Activated T-helper 17 cell treated with anti-CD3 and anti-CD28 coated beads, Interleukin-2, amount 50 U/mL, for 72 hours (primary cell): Measurements from ENCODE around the gene ADPGK. TPM values are rescaled to one million over a fixed set of nuclear protein-coding genes. Genes with fewer than 3 reads are reported as not detected.
A peak's percentile ranks its signal among the peaks of the same experiment; 100 is the strongest.

ENCODE experiments used
- ATAC-seq: fragments of 150-1000 bp; cut with Tn5 transposase; replicated peaks from 2 replicates; pipeline ENCODE4 v1.10.0; 2021; ENCODE audit warnings: mild to moderate bottlenecking, moderate library complexity
- H3K27ac Mint-ChIP-seq: one replicate; pipeline ENCODE4 v1.8.0; 2022; ENCODE audit warnings: mixed read lengths
- H3K27me3 Mint-ChIP-seq: one replicate; pipeline ENCODE4 v1.8.0; 2022; ENCODE audit warnings: mixed read lengths
- H3K36me3 Mint-ChIP-seq: one replicate; pipeline ENCODE4 v1.8.0; 2022; ENCODE audit warnings: low read depth, mild to moderate bottlenecking, mixed read lengths
- H3K4me1 Mint-ChIP-seq: one replicate; pipeline ENCODE4 v1.8.0; 2022; ENCODE audit warnings: mixed read lengths
- H3K4me3 Mint-ChIP-seq: one replicate; pipeline ENCODE4 v1.8.0; 2022; ENCODE audit warnings: mild to moderate bottlenecking, mixed read lengths
- H3K9me3 Mint-ChIP-seq: one replicate; pipeline ENCODE4 v1.8.0; 2022; ENCODE audit warnings: mixed read lengths
- total RNA-seq, 2 donors: library from RNA; stranded (reverse); gene quantifications; one replicate each; pipeline ENCODE4 v1.2.3, GENCODE V29; 2022

The ADPGK gene
- total RNA-seq, 2 donors from 2014 or later = 91.4 to 112 TPM

DNA sequence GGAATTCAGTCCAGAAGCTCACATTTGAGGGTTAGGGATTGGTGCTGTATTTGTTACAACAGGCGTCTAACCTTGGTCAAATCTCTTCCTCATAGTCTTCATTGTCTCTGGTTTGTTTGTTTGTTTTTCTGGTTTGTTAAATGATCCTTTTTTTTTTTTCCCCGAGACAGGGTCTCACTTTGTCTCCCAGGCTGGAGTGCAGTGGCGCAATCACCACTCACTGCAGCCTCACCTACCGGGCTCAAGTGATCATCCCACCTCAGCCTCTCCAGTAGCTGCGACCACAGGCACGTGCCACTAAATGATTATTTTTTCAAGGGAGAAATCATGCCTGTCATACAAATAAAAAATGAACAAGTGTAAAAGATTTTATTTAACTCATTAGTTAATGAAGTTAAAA, 14.3 kb upstream of the ADPGK start:
- peaks cover 5% of the 10 kb centered on the region for H3K4me1 Mint-ChIP-seq
- no peak for ATAC-seq
- peak overlapping the region; percentile 73 for H3K27ac Mint-ChIP-seq
- no peaks in the 10 kb centered on the region for H3K27me3 Mint-ChIP-seq
- H3K36me3 Mint-ChIP-seq = no peaks in the 10 kb centered on the region
- H3K4me3 Mint-ChIP-seq = peak overlapping the region; percentile 86
- no peaks in the 10 kb centered on the region for H3K9me3 Mint-ChIP-seq

GRCh38 chr15:72797338-72797689, 13.8 kb upstream of the ADPGK start:
- Mint-ChIP-seq H3K4me1 (peaks cover 5% of the 10 kb centered on the region), H3K9me3 (no peaks in the 10 kb centered on the region), H3K27ac (peak overlapping the region; percentile 73), H3K36me3 (no peaks in the 10 kb centered on the region), H3K4me3 (peak overlapping the region; percentile 86), H3K27me3 (no peaks in the 10 kb centered on the region)
- no peak for ATAC-seq

- ATAC-seq = peak; percentile 78
- no peaks in the 10 kb centered on the region for H3K9me3 Mint-ChIP-seq
- H3K4me1 Mint-ChIP-seq = peaks cover 5% of the 10 kb centered on the region
- H3K4me3 Mint-ChIP-seq = peak overlapping the region; percentile 86
- H3K36me3 Mint-ChIP-seq = no peaks in the 10 kb centered on the region
- peak overlapping the region; percentile 89 for H3K27ac Mint-ChIP-seq
- H3K27me3 Mint-ChIP-seq = no peaks in the 10 kb centered on the region
Observed at GRCh38 chr15:72796515-72797337, 13.2 kb upstream of the ADPGK start.

GRCh38 chr15:72796210-72796514, 12.6 kb upstream of the ADPGK start:
- Mint-ChIP-seq H3K36me3 (no peaks in the 10 kb centered on the region), H3K4me3 (peak overlapping the region; percentile 86), H3K27ac (peak overlapping the region; percentile 89), H3K27me3 (no peaks in the 10 kb centered on the region), H3K4me1 (peaks cover 5% of the 10 kb centered on the region), H3K9me3 (no peaks in the 10 kb centered on the region)
- no peak for ATAC-seq

DNA sequence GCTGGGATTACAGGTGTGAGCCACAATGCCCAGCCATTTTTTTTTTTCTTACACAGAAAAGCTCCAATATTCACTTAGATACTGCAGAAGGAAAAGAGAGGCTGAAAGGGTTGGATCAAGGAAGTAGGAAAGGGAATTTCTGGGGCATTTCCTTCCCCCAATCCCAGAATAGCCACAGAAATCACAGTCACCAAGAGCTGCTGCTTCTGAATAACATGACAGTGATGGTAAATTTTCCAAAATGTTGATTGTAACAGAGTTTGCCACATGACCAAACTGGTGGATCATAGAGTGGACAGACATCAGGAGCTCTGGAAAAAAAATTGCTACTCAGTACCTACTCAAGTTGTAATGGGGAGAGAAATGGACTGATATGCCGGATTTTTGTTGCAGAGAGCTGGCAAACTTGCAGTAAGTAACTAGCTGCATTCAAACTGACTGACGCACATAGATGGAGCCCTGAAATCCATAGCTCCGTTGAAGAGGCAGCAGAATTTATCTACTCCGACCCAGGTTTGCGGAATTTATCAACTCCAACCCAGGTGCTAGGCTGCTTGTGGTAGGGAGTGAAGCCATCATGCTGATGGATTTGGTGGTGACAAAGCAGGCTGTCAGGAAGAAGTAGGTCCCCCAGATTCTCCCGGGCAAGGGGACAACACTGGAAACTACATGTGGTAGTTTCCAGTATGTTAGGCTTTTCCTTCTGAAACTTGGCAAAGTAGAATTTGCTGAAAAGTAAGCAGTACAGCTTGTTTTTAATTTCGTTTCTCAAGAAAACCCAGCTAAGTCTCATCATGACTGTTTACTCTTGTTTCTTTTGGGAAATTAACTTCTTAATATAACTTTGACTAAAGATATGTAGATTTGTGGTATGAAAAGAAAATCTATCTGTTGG, 10.5 kb upstream of the ADPGK start:
- ATAC-seq = no peak
- Mint-ChIP-seq H3K36me3 (no peaks in the 10 kb centered on the region), H3K4me1 (peaks cover 8% of the 10 kb centered on the region)

DNA sequence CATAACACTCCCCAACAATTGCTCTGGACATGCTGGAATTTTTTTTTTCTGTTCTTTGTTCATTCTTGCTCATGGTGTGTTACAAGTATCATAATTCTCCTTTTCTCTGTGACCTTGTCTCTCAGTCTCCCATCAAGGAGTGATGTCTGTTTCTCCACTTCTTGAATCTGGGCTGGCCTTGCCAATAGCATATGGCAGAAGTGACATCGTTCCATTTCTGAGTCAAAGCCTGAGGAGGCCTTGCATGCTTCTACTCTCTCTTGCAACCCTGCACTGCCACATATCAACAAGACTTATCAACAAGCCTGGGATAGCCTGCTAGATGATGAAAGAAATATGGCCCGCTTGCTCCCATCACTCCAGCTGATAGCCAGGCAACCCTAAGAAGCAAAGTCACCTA, 8.9 kb upstream of the ADPGK start:
- no peaks in the 10 kb centered on the region for H3K9me3 Mint-ChIP-seq

More for the DNA sequence above, 10.5 kb upstream of the ADPGK start:
- Mint-ChIP-seq H3K4me3 (peak overlapping the region; percentile 6), H3K9me3 (no peaks in the 10 kb centered on the region), H3K27me3 (no peaks in the 10 kb centered on the region), H3K27ac (no peak overlapping the region)

GRCh38 chr15:72790302-72790910, 6.8 kb upstream of the ADPGK start:
- Mint-ChIP-seq H3K9me3 (no peaks in the 10 kb centered on the region), H3K27me3 (no peaks in the 10 kb centered on the region), H3K36me3 (no peaks in the 10 kb centered on the region), H3K4me1 (peaks cover 19% of the 10 kb centered on the region), H3K27ac (no peak overlapping the region), H3K4me3 (no peak overlapping the region)
- ATAC-seq = no peak

More for the DNA sequence above, 8.9 kb upstream of the ADPGK start:
- Mint-ChIP-seq H3K4me1 (peaks cover 11% of the 10 kb centered on the region), H3K27me3 (no peaks in the 10 kb centered on the region), H3K27ac (no peak overlapping the region), H3K36me3 (no peaks in the 10 kb centered on the region), H3K4me3 (no peak overlapping the region)
- no peak for ATAC-seq

DNA sequence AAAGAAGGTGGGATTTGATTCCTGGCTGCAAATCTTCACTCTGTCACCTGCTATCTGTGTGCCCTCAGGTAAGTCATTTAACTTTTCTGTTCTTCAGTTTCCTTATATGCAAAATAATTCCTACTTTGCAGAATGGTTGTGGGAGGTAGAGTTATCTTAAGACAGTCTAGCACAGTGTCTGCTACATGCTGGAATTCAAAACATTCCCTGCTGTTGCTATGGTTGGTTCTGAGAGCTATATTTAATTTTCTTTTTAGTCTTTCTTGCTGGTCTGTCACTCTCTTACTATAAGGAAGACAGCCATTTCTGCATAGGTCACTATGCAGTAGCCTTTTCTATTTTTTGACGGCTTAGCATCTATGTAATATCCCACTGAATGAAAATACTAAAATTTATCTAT, 4.0 kb upstream of the ADPGK start:
- peaks cover 13% of the 10 kb centered on the region for H3K36me3 Mint-ChIP-seq
- ATAC-seq = no peak
- H3K4me1 Mint-ChIP-seq = peaks cover 25% of the 10 kb centered on the region
- H3K27ac Mint-ChIP-seq = peak overlapping the region; percentile 93
- H3K9me3 Mint-ChIP-seq = no peaks in the 10 kb centered on the region
- H3K27me3 Mint-ChIP-seq = no peaks in the 10 kb centered on the region
- peak overlapping the region; percentile 82 for H3K4me3 Mint-ChIP-seq

GRCh38 chr15:72786676-72787345, 3.3 kb upstream of the ADPGK start:
- H3K9me3 Mint-ChIP-seq = no peaks in the 10 kb centered on the region
- H3K4me3 Mint-ChIP-seq = peak overlapping the region; percentile 82
- no peaks in the 10 kb centered on the region for H3K27me3 Mint-ChIP-seq
- peak overlapping the region; percentile 93 for H3K27ac Mint-ChIP-seq
- peaks cover 25% of the 10 kb centered on the region for H3K4me1 Mint-ChIP-seq
- ATAC-seq = peak; percentile 13
- peaks cover 20% of the 10 kb centered on the region for H3K36me3 Mint-ChIP-seq

- H3K9me3 Mint-ChIP-seq = no peaks in the 10 kb centered on the region
- no peaks in the 10 kb centered on the region for H3K27me3 Mint-ChIP-seq
- H3K27ac Mint-ChIP-seq = peak overlapping the region; percentile 93
- H3K4me1 Mint-ChIP-seq = peaks cover 30% of the 10 kb centered on the region
- H3K36me3 Mint-ChIP-seq = peaks cover 25% of the 10 kb centered on the region
- H3K4me3 Mint-ChIP-seq = peak overlapping the region; percentile 82
- no peak for ATAC-seq
Observed at GRCh38 chr15:72786242-72786641, 2.7 kb upstream of the ADPGK start.

DNA sequence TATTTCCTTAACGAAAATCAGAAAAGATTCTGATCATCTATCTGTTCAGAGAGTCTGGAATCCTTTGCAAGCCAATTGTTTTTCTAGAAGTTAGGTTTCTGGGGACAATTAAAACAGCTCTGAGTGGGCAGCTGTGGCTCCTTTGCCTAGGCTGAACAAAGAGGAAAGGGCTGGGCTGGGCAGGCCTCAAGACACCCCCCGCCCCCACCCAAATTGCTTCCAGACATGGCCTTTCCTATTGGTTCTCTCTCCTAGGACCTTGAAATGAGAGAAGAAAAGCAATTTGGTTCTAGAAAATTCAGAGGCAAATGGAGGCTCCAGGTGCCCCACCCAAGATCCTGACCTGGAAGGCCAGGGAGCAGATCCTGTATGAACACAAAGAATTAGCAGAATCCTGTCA, 2.3 kb upstream of the ADPGK start:
- Mint-ChIP-seq H3K27ac (peak overlapping the region; percentile 93), H3K4me3 (peak overlapping the region; percentile 82), H3K36me3 (peaks cover 29% of the 10 kb centered on the region), H3K4me1 (peaks cover 34% of the 10 kb centered on the region), H3K9me3 (no peaks in the 10 kb centered on the region), H3K27me3 (no peaks in the 10 kb centered on the region)
- no peak for ATAC-seq

DNA sequence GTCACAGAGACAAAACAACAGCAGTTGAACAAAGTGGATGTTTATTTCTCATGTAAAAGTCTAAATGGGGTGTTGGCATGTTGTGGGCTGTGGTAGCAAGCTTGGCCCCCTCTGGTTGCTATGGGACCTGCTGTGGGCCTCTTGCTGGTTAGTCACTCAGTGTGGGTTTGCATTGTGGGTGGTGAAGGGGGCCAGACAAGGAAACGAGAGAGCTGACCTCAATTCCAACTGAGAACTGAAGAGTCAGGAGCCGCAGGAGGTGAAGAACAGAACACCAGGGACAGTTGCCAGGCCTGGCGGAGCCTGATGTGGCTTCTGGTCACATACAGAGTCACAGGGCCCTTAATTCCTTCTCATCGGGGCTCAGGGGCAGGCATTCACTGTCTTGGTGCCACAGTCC, 1.9 kb upstream of the ADPGK start:
- Mint-ChIP-seq H3K27me3 (no peaks in the 10 kb centered on the region), H3K9me3 (no peaks in the 10 kb centered on the region), H3K36me3 (peaks cover 33% of the 10 kb centered on the region), H3K4me3 (peak overlapping the region; percentile 82), H3K4me1 (peaks cover 33% of the 10 kb centered on the region), H3K27ac (peak overlapping the region; percentile 93)
- peak; percentile 62 for ATAC-seq

DNA sequence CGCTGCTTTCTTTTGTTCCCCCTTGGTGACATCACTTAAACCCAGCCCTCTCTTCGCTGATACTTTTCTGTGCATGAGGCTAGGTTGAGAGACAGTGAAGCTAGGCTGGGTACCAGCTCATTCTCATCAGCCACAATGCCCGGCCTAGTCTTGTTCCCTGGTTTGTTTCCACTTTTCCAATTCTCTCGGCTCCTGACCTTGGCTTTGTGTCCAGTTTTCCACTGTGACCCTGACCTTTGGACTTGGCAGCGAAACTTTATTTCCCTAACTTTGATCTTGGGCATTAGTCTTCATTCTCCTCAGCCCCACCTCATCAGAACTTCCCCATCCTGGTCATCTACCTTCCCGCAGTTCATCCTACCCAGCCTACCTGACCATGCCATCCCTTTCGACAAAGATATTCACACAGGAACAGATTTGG, 908 bp upstream of the ADPGK start:
- Mint-ChIP-seq H3K4me1 (peaks cover 41% of the 10 kb centered on the region), H3K36me3 (peaks cover 43% of the 10 kb centered on the region), H3K27me3 (no peaks in the 10 kb centered on the region), H3K9me3 (no peaks in the 10 kb centered on the region), H3K27ac (peak overlapping the region; percentile 93), H3K4me3 (peak overlapping the region; percentile 82)
- ATAC-seq = peak; percentile 39

- Mint-ChIP-seq H3K4me1 (peaks cover 51% of the 10 kb centered on the region), H3K9me3 (no peaks in the 10 kb centered on the region), H3K27ac (peak overlapping the region; percentile 94), H3K27me3 (no peaks in the 10 kb centered on the region), H3K4me3 (peak overlapping the region; percentile 82), H3K36me3 (peaks cover 56% of the 10 kb centered on the region)
- ATAC-seq = peak; percentile 27
Observed at GRCh38 chr15:72783004-72783639, 436 bp downstream of the ADPGK start.
